Left ventricle myocardium inferior (tissue), 1 donor: ENCODE data around the gene DLX2. TPM values are rescaled to one million over a fixed set of nuclear protein-coding genes. Genes with fewer than 3 reads are reported as not detected.

Experiments
- DNase-seq: peaks from one replicate; pipeline ENCODE4 v3.0.0-alpha.2; 2020
- H3K27ac ChIP-seq: fragments of 200-600 bp; replicated peaks from 2 replicates; pipeline ENCODE4 v1.8.0; 2021
- H3K27me3 ChIP-seq: fragments of 200-600 bp; 2 replicates; pipeline ENCODE4 v1.8.0; 2021; ENCODE audit warnings: low read depth
- H3K36me3 ChIP-seq: fragments of 200-600 bp; 2 replicates; pipeline ENCODE4 v1.8.0; 2021
- H3K4me1 ChIP-seq: fragments of 200-600 bp; 2 replicates; pipeline ENCODE4 v1.8.0; 2021
- H3K4me3 ChIP-seq: fragments of 200-600 bp; 2 replicates; pipeline ENCODE4 v1.8.0; 2021; ENCODE audit warnings: mild to moderate bottlenecking, moderate library complexity
- H3K9me3 ChIP-seq: fragments of 200-600 bp; replicated peaks from 2 replicates; pipeline ENCODE4 v1.8.0; 2021
- intact Hi-C: fragments of 100-400 bp; cut with micrococcal nuclease; formaldehyde crosslinking; loops from one replicate; pipeline ENCODE4 v1.11.0; 2022
- total RNA-seq: library from RNA; stranded (reverse); fragmentation: NEBNext Ultra II Directional; extraction: Animal tissue kit (Norgen Biotek cat#: 25700); gene quantifications from one replicate; pipeline ENCODE4 v1.2.1, GENCODE V29; 2021
- TF ChIP-seq, protein P1 (sequence below): fragments of 200-600 bp; IDR thresholded peaks from 2 replicates; pipeline ENCODE4 v1.8.0; 2021; ENCODE audit warnings: antibody characterized with exemption, mild to moderate bottlenecking, borderline replicate concordance
- donor health status: DM: no; HTN: yes; CAD: no; lungs with severe emphysema.

The DLX2 gene
- total RNA-seq, 1 donor from 2014 or later: not detected

DNA sequence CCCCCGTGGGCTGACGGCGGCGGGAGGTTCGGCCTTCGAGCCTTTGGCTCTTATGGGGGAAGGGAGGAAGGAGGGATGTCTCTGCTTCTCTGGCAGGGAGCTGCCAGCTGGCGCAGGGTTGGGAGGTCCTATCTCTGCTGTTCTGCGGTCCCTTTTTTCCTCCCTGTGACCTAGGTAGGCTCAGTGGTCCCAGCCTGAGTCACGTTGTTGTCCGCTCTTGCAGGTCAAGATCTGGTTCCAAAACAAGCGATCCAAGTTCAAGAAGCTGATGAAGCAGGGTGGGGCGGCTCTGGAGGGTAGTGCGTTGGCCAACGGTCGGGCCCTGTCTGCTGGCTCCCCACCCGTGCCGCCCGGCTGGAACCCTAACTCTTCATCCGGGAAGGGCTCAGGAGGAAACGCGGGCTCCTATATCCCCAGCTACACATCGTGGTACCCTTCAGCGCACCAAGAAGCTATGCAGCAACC lies 14.9 kb downstream of the DLX2 start:
- intact Hi-C loops: no loop called here
- no peak overlapping the region for H3K4me3 ChIP-seq

DNA sequence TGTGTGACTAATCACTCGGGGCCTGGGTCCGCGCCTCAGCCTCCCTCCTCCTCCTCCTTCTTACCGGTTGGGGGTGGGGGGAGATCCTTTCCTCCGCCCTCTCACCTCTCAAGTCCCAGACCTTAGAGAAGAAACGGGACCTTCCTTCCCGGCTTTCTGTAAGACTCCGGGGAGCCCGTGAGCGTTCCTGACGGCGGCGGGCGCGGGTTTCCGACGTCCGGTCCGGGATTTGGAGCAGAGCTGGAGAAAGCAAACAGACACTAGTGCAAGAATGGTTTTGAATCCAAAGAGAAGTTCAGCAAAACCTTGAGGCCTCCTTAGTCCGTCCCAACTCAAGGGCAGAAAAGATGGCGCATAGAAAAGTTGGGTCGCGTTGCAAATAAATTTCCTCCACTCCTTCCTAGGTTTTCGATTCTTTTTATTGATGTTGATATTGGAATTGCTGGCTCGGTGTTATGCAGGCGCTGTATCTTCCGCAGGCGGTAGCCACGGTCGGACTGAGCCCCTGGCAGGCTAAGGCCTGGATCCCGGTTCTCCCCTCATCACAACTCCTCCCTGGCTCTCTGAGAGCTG lies 15.4 kb downstream of the DLX2 start:
- TF ChIP-seq, protein P1, sequence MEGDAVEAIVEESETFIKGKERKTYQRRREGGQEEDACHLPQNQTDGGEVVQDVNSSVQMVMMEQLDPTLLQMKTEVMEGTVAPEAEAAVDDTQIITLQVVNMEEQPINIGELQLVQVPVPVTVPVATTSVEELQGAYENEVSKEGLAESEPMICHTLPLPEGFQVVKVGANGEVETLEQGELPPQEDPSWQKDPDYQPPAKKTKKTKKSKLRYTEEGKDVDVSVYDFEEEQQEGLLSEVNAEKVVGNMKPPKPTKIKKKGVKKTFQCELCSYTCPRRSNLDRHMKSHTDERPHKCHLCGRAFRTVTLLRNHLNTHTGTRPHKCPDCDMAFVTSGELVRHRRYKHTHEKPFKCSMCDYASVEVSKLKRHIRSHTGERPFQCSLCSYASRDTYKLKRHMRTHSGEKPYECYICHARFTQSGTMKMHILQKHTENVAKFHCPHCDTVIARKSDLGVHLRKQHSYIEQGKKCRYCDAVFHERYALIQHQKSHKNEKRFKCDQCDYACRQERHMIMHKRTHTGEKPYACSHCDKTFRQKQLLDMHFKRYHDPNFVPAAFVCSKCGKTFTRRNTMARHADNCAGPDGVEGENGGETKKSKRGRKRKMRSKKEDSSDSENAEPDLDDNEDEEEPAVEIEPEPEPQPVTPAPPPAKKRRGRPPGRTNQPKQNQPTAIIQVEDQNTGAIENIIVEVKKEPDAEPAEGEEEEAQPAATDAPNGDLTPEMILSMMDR: no peak
- Histone ChIP-seq H3K4me3 (peak overlapping the region; percentile 64), H3K4me1 (peaks cover 47% of the 10 kb centered on the region), H3K36me3 (no peaks in the 10 kb centered on the region), H3K27me3 (peaks cover 100% of the 10 kb centered on the region), H3K27ac (no peak overlapping the region), H3K9me3 (no peaks in the 10 kb centered on the region)
- intact Hi-C loops: no loop called here
- no peak for DNase-seq

More for the DNA sequence above, 14.9 kb downstream of the DLX2 start:
- TF ChIP-seq, protein P1: no peak
- Histone ChIP-seq H3K36me3 (no peaks in the 10 kb centered on the region), H3K4me1 (peaks cover 47% of the 10 kb centered on the region), H3K9me3 (no peaks in the 10 kb centered on the region), H3K27me3 (peaks cover 100% of the 10 kb centered on the region), H3K27ac (no peak overlapping the region)
- DNase-seq: no peak

DNA sequence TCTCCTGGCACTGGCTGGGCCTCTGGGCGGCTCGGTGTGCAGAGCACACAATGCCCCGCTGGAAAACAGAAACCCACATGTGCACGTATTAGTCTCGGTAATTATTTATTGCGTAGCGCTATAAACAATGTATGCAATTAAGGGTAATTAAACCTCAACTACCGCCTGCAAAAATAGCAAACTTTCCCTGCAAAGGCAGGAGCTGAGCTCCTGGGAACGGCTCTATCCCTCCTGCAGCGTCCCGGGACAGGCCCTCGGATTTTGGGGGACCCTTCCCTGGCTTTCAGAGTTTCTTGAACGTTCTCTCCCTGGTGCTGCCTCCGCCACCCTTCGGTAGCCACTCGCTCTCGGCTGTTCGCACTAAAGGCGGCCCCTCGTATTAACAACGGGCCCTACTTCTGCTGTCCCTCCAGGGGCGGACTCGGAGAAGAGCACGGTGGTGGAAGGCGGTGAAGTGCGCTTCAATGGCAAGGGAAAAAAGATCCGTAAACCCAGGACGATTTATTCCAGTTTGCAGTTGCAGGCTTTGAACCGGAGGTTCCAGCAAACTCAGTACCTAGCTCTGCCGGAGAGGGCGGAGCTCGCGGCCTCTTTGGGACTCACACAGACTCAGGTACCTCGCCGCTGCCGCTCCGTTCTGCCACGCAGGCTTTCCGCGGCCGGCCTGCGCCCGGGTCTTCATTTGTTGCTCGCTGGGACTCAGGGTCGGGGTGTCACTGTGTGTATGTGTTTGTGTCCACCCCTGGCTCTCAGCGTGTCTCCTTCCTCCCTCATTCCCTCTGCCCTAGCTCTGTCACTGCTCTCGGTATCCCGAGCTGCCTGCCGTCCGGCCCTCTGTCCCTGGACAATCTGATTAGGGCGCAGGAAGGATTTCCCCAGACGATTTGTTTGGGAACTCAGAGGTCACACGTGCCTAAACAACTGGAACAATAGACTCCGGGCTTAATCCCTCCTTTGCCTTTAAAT lies 16.2 kb downstream of the DLX2 start:
- H3K4me1 ChIP-seq: peaks cover 47% of the 10 kb centered on the region
- H3K27ac ChIP-seq: no peak overlapping the region

DNA sequence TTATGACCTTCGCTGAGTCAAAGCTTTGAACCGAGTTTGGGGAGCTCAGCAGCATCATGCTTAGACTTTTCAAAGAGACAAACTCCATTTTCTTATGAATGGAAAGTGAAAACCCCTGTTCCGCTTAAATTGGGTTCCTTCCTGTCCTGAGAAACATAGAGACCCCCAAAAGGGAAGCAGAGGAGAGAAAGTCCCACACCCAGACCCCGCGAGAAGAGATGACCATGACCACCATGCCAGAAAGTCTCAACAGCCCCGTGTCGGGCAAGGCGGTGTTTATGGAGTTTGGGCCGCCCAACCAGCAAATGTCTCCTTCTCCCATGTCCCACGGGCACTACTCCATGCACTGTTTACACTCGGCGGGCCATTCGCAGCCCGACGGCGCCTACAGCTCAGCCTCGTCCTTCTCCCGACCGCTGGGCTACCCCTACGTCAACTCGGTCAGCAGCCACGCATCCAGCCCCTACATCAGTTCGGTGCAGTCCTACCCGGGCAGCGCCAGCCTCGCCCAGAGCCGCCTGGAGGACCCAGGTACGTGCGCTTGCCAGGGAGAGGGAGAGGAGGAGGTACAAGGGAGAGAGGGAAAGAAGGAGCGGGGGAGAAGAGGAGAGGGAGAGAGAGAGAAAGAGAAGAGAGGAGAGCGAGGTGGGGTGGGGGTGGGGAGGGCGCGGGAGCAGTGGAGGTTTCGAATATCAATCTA lies 17.1 kb downstream of the DLX2 start, which contains the start of gene DLX1:
DLX1 (plus strand) TSS at position 48 of the 700 bp plus-strand sequence; CDS start at position 219, 171 bp downstream.
- Histone ChIP-seq H3K27me3 (peaks cover 100% of the 10 kb centered on the region), H3K36me3 (no peaks in the 10 kb centered on the region), H3K9me3 (no peaks in the 10 kb centered on the region), H3K4me1 (peaks cover 47% of the 10 kb centered on the region), H3K27ac (no peak within 1 kb of the TSS), H3K4me3 (peak within 1 kb of the TSS; percentile 64)
- intact Hi-C loops: no loop called here
- DNase-seq: no peak
- TF ChIP-seq, protein P1: no peak

More for the DNA sequence above, 16.2 kb downstream of the DLX2 start:
- TF ChIP-seq, protein P1: no peak
- peak overlapping the region; percentile 64 for H3K4me3 ChIP-seq
- intact Hi-C loops: no loop called here
- H3K9me3 ChIP-seq: no peaks in the 10 kb centered on the region
- no peaks in the 10 kb centered on the region for H3K36me3 ChIP-seq
- no peak for DNase-seq
- peaks cover 100% of the 10 kb centered on the region for H3K27me3 ChIP-seq
